Breast epithelium (tissue), 3 donors: ENCODE results near the gene COL23A1.

ENCODE experiments used
- POLR2A ChIP-seq: fragments of 450-650 bp; IDR thresholded peaks from one replicate; pipeline ENCODE4 v1.6.1; 2016; ENCODE audit warnings: antibody characterized with exemption, mild to moderate bottlenecking, moderate library complexity
- TF ChIP-seq, protein P1 (sequence below), 3 donors: fragments of 450-650 bp; IDR thresholded peaks; one replicate each; pipeline ENCODE4 v1.5.1; 2016 to 2017; ENCODE audit warnings: antibody characterized with exemption in 3 of 3, mild to moderate bottlenecking in 3 of 3, moderate library complexity in 3 of 3

DNA sequence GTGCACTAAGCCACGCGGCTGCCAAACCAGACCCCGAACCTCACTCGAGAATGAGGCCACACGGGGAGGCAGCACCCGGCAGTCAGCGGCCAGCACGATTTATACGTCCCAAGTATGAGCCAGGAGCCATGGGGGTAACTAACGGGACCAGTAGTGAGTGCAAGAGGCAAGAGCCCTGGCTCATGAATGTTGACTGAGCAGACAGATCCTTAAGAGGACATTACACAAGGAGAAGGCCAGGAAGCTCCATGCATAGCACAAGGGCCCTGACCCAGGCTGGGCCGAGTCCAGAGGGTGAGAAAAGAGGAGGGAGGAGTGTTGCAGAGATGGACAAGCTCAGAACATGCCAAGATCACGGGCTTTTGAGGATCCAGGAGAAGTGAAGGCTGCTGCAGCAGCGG lies 299.0 kb downstream of the COL23A1 start:
- TF ChIP-seq, protein P1, sequence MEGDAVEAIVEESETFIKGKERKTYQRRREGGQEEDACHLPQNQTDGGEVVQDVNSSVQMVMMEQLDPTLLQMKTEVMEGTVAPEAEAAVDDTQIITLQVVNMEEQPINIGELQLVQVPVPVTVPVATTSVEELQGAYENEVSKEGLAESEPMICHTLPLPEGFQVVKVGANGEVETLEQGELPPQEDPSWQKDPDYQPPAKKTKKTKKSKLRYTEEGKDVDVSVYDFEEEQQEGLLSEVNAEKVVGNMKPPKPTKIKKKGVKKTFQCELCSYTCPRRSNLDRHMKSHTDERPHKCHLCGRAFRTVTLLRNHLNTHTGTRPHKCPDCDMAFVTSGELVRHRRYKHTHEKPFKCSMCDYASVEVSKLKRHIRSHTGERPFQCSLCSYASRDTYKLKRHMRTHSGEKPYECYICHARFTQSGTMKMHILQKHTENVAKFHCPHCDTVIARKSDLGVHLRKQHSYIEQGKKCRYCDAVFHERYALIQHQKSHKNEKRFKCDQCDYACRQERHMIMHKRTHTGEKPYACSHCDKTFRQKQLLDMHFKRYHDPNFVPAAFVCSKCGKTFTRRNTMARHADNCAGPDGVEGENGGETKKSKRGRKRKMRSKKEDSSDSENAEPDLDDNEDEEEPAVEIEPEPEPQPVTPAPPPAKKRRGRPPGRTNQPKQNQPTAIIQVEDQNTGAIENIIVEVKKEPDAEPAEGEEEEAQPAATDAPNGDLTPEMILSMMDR (IDR thresholded peaks at IDR 0.05) = no peak
- TF ChIP-seq POLR2A = no peak
